ENCODE results near the gene PTPRN.
"Not testable (repeated sequence)": the region's sequence is repeated elsewhere in the genome, so short reads cannot be mapped to it uniquely, and the experiment has no call there.

The PTPRN gene

GRCh38 chr2:219334076-219334475 is 24.9 kb upstream of the PTPRN start:
- no peak overlapping the region for H3K27ac ChIP-seq (ENCODE audit: low read depth, low read length)
- H3K4me3 ChIP-seq (ENCODE audit: low read depth, low read length): no peak overlapping the region
- H3K9ac ChIP-seq (ENCODE audit: low read depth, low read length): no peak overlapping the region
- H3K27me3 ChIP-seq (ENCODE audit: control insufficient read depth, insufficient read depth, low read length): peaks cover 61% of the 10 kb centered on the region
- H3K4me1 ChIP-seq (ENCODE audit: control insufficient read depth, insufficient read depth, low read length): peaks cover 4% of the 10 kb centered on the region
- H3K9me3 ChIP-seq (ENCODE audit: control insufficient read depth, insufficient read depth, low read length): no peaks in the 10 kb centered on the region
- H3K36me3 ChIP-seq (ENCODE audit: control insufficient read depth, insufficient read depth, low read length): no peaks in the 10 kb centered on the region

- Histone ChIP-seq H3K27me3 (ENCODE audit: control insufficient read depth, insufficient read depth, low read length) (peaks cover 64% of the 10 kb centered on the region), H3K4me3 (ENCODE audit: low read depth, low read length) (peak within 1 kb of the TSS; percentile 56), H3K9me3 (ENCODE audit: control insufficient read depth, insufficient read depth, low read length) (no peaks in the 10 kb centered on the region), H3K9ac (ENCODE audit: low read depth, low read length) (no peak within 1 kb of the TSS), H3K36me3 (ENCODE audit: control insufficient read depth, insufficient read depth, low read length) (no peaks in the 10 kb centered on the region), H3K4me1 (ENCODE audit: control insufficient read depth, insufficient read depth, low read length) (peaks cover 4% of the 10 kb centered on the region), H3K27ac (ENCODE audit: low read depth, low read length) (no peak within 1 kb of the TSS)
Measured at GRCh38 chr2:219332542-219332941, 23.3 kb upstream of the PTPRN start, which contains the start of gene RESP18. Gene RESP18 (minus strand): TSS chr2:219332744.

GRCh38 chr2:219331560-219332213 is 22.5 kb upstream of the PTPRN start:
- Histone ChIP-seq H3K4me3 (ENCODE audit: low read depth, low read length) (peak overlapping the region; percentile 56), H3K9ac (ENCODE audit: low read depth, low read length) (no peak overlapping the region), H3K27ac (ENCODE audit: low read depth, low read length) (no peak overlapping the region), H3K36me3 (ENCODE audit: control insufficient read depth, insufficient read depth, low read length) (no peaks in the 10 kb centered on the region), H3K27me3 (ENCODE audit: control insufficient read depth, insufficient read depth, low read length) (peaks cover 64% of the 10 kb centered on the region), H3K9me3 (ENCODE audit: control insufficient read depth, insufficient read depth, low read length) (no peaks in the 10 kb centered on the region), H3K4me1 (ENCODE audit: control insufficient read depth, insufficient read depth, low read length) (peaks cover 4% of the 10 kb centered on the region)

- Histone ChIP-seq H3K36me3 (ENCODE audit: control insufficient read depth, insufficient read depth, low read length) (no peaks in the 10 kb centered on the region), H3K9me3 (ENCODE audit: control insufficient read depth, insufficient read depth, low read length) (no peaks in the 10 kb centered on the region), H3K27me3 (ENCODE audit: control insufficient read depth, insufficient read depth, low read length) (peaks cover 40% of the 10 kb centered on the region), H3K4me1 (ENCODE audit: control insufficient read depth, insufficient read depth, low read length) (no peaks in the 10 kb centered on the region; the same call in 1 of the 2 replicates), H3K9ac (ENCODE audit: low read depth, low read length) (no peak overlapping the region), H3K27ac (ENCODE audit: low read depth, low read length) (no peak overlapping the region), H3K4me3 (ENCODE audit: low read depth, low read length) (no peak overlapping the region)
Measured at GRCh38 chr2:219327719-219328118, 18.5 kb upstream of the PTPRN start.

- Histone ChIP-seq H3K4me3 (ENCODE audit: low read depth, low read length) (no peak overlapping the region), H3K9me3 (ENCODE audit: control insufficient read depth, insufficient read depth, low read length) (no peaks in the 10 kb centered on the region), H3K36me3 (ENCODE audit: control insufficient read depth, insufficient read depth, low read length) (no peaks in the 10 kb centered on the region), H3K27ac (ENCODE audit: low read depth, low read length) (no peak overlapping the region), H3K27me3 (ENCODE audit: control insufficient read depth, insufficient read depth, low read length) (peaks cover 20% of the 10 kb centered on the region), H3K4me1 (ENCODE audit: control insufficient read depth, insufficient read depth, low read length) (no peaks in the 10 kb centered on the region), H3K9ac (ENCODE audit: low read depth, low read length) (no peak overlapping the region)
Measured at GRCh38 chr2:219325657-219326315, 16.6 kb upstream of the PTPRN start.

- H3K4me3 ChIP-seq (ENCODE audit: low read depth, low read length): no peak overlapping the region
- no peaks in the 10 kb centered on the region for H3K9me3 ChIP-seq (ENCODE audit: control insufficient read depth, insufficient read depth, low read length)
- peaks cover 14% of the 10 kb centered on the region for H3K27me3 ChIP-seq (ENCODE audit: control insufficient read depth, insufficient read depth, low read length)
- no peaks in the 10 kb centered on the region for H3K36me3 ChIP-seq (ENCODE audit: control insufficient read depth, insufficient read depth, low read length)
- no peak overlapping the region for H3K9ac ChIP-seq (ENCODE audit: low read depth, low read length)
- H3K4me1 ChIP-seq (ENCODE audit: control insufficient read depth, insufficient read depth, low read length): no peaks in the 10 kb centered on the region
- H3K27ac ChIP-seq (ENCODE audit: low read depth, low read length): no peak overlapping the region
Measured at GRCh38 chr2:219325136-219325535, 15.9 kb upstream of the PTPRN start.

- Histone ChIP-seq H3K4me1 (ENCODE audit: control insufficient read depth, insufficient read depth, low read length) (no peaks in the 10 kb centered on the region), H3K27me3 (ENCODE audit: control insufficient read depth, insufficient read depth, low read length) (no peaks in the 10 kb centered on the region), H3K9me3 (ENCODE audit: control insufficient read depth, insufficient read depth, low read length) (no peaks in the 10 kb centered on the region), H3K9ac (ENCODE audit: low read depth, low read length) (no peak overlapping the region), H3K4me3 (ENCODE audit: low read depth, low read length) (no peak overlapping the region), H3K36me3 (ENCODE audit: control insufficient read depth, insufficient read depth, low read length) (no peaks in the 10 kb centered on the region), H3K27ac (ENCODE audit: low read depth, low read length) (no peak overlapping the region)
Measured at GRCh38 chr2:219323434-219323833, 14.2 kb upstream of the PTPRN start.

GRCh38 chr2:219314804-219315468 is 5.7 kb upstream of the PTPRN start:
- Histone ChIP-seq H3K27me3 (ENCODE audit: control insufficient read depth, insufficient read depth, low read length) (peaks cover 4% of the 10 kb centered on the region; the same call in 1 of the 2 replicates), H3K36me3 (ENCODE audit: control insufficient read depth, insufficient read depth, low read length) (no peaks in the 10 kb centered on the region), H3K9ac (ENCODE audit: low read depth, low read length) (no peak overlapping the region), H3K9me3 (ENCODE audit: control insufficient read depth, insufficient read depth, low read length) (no peaks in the 10 kb centered on the region), H3K4me1 (ENCODE audit: control insufficient read depth, insufficient read depth, low read length) (peaks cover 7% of the 10 kb centered on the region), H3K4me3 (ENCODE audit: low read depth, low read length) (no peak overlapping the region), H3K27ac (ENCODE audit: low read depth, low read length) (no peak overlapping the region)

GRCh38 chr2:219312683-219313263 is 3.6 kb upstream of the PTPRN start:
- peaks cover 15% of the 10 kb centered on the region for H3K4me1 ChIP-seq (ENCODE audit: control insufficient read depth, insufficient read depth, low read length)

GRCh38 chr2:219308142-219309101 is 779 bp downstream of the PTPRN start:
- Histone ChIP-seq H3K36me3 (ENCODE audit: control insufficient read depth, insufficient read depth, low read length) (no peaks in the 10 kb centered on the region), H3K27ac (ENCODE audit: low read depth, low read length) (peak overlapping the region; percentile 42), H3K4me3 (ENCODE audit: low read depth, low read length) (peak overlapping the region; percentile 72), H3K9ac (ENCODE audit: low read depth, low read length) (no peak overlapping the region), H3K4me1 (ENCODE audit: control insufficient read depth, insufficient read depth, low read length) (peaks cover 20% of the 10 kb centered on the region), H3K9me3 (ENCODE audit: control insufficient read depth, insufficient read depth, low read length) (no peaks in the 10 kb centered on the region), H3K27me3 (ENCODE audit: control insufficient read depth, insufficient read depth, low read length) (peaks cover 26% of the 10 kb centered on the region)

More at GRCh38 chr2:219312683-219313263, 3.6 kb upstream of the PTPRN start:
- H3K4me3 ChIP-seq (ENCODE audit: low read depth, low read length); H3K27ac ChIP-seq (ENCODE audit: low read depth, low read length); H3K9ac ChIP-seq (ENCODE audit: low read depth, low read length); H3K36me3 ChIP-seq (ENCODE audit: control insufficient read depth, insufficient read depth, low read length); H3K9me3 ChIP-seq (ENCODE audit: control insufficient read depth, insufficient read depth, low read length): not testable (repeated sequence)
- H3K27me3 ChIP-seq (ENCODE audit: control insufficient read depth, insufficient read depth, low read length): peaks cover 12% of the 10 kb centered on the region
